ENCODE data around the gene SLC10A7. TPM values are rescaled to one million over a fixed set of nuclear protein-coding genes. Genes with fewer than 3 reads are reported as not detected.

SLC10A7 gene
- total RNA-seq, 1 experiment from 2014 or later = 3.9 TPM

DNA sequence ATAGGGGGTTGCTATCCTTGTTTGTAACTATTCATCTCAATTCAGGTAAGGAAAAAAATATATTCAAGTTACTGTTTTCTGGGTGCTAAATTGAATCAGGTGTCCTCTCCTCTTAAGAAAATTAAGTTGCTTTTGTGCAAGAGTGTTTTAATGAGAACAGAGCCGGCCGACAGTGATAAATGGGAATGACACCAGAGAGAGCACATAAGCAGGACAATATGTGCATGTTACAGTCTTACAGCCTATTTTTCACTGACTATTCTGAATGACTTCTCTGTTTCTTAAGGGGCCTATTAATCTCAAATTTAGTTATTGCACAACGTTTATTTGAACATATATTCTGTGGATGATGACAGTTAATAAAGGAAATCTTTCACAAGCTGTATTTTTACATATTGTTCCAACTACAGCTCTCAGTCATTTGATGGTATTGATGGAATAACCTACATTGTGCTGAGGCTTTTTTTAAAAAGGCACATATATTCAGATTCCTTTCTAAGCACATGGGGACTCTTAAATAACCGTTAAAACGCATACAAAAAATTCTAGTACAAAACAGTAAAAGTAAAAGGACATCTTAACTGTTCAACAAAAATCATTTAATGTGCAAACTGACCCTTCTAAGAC lies 68.4 kb downstream of the SLC10A7 start:
- no peak overlapping the region for H3K18ac ChIP-seq (ENCODE audit: insufficient read length, low read depth, low read length)
- H4K5ac ChIP-seq (ENCODE audit: insufficient read length, low read depth, low read length) = no peak overlapping the region
- 0 out of 2 replicates have a peak, but pooled peaks cover 2% of the 10 kb centered on the region for H3K4me1 ChIP-seq (ENCODE audit: insufficient read depth, low read length)
- no peaks in the 10 kb centered on the region for H3K79me1 ChIP-seq (ENCODE audit: insufficient read depth, low read depth, low read length, poor library complexity, severe bottlenecking)
- H3K23ac ChIP-seq (ENCODE audit: insufficient read length, low read depth, low read length) = no peak overlapping the region
- H2AFZ ChIP-seq (ENCODE audit: low read length) = no peak overlapping the region
- no peak overlapping the region for H2BK20ac ChIP-seq (ENCODE audit: low read depth, low read length, poor library complexity, severe bottlenecking)
- Mint-ChIP-seq H3K9me3 (no peaks in the 10 kb centered on the region), H3K36me3 (ENCODE audit: insufficient read depth in 1 of 3, low read depth in 3 of 3) (no peaks in the 10 kb centered on the region; a peak in 1 of 7 replicates), H3K4me1 (0 out of 4 replicates have a peak, but pooled peaks cover 0 to under 1% of the 10 kb centered on the region in 2 experiments), H3K4me3 (no peak overlapping the region), H3K27me3 (ENCODE audit: low read depth) (no peaks in the 10 kb centered on the region), H3K27ac (no peak overlapping the region)
- H3K9me3 ChIP-seq (ENCODE audit: control insufficient read depth, low read depth, low read length) = no peaks in the 10 kb centered on the region
- H2BK120ac ChIP-seq (ENCODE audit: low read depth, low read length, poor library complexity, severe bottlenecking) = no peak overlapping the region
- no CpG with 5 or more reads among the region's 5 CpGs for WGBS (ENCODE audit: extremely low coverage, insufficient read length, low lambda C conversion rate)
- H2AK5ac ChIP-seq (ENCODE audit: insufficient read length, low read length) = no peak overlapping the region
- H4K20me1 ChIP-seq (ENCODE audit: control insufficient read depth, insufficient read depth, insufficient read length) = no peaks in the 10 kb centered on the region
- no peak overlapping the region for H3K9ac ChIP-seq (ENCODE audit: extremely low read depth, insufficient read length, low read length)
- TF ChIP-seq, protein P1, sequence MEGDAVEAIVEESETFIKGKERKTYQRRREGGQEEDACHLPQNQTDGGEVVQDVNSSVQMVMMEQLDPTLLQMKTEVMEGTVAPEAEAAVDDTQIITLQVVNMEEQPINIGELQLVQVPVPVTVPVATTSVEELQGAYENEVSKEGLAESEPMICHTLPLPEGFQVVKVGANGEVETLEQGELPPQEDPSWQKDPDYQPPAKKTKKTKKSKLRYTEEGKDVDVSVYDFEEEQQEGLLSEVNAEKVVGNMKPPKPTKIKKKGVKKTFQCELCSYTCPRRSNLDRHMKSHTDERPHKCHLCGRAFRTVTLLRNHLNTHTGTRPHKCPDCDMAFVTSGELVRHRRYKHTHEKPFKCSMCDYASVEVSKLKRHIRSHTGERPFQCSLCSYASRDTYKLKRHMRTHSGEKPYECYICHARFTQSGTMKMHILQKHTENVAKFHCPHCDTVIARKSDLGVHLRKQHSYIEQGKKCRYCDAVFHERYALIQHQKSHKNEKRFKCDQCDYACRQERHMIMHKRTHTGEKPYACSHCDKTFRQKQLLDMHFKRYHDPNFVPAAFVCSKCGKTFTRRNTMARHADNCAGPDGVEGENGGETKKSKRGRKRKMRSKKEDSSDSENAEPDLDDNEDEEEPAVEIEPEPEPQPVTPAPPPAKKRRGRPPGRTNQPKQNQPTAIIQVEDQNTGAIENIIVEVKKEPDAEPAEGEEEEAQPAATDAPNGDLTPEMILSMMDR (conservative IDR thresholded peaks at IDR 0.05) = no peak
- no peak overlapping the region for H4K8ac ChIP-seq (replicated peaks; ENCODE audit: insufficient read length, low read depth, low read length)
- H3K23me2 ChIP-seq (ENCODE audit: insufficient read length, low read depth, low read length, poor library complexity, severe bottlenecking) = no peaks in the 10 kb centered on the region
- no peak overlapping the region for H3K4me2 ChIP-seq (ENCODE audit: insufficient read depth, insufficient read length, low read length)
- no peaks in the 10 kb centered on the region for H3K27me3 ChIP-seq (ENCODE audit: insufficient read depth, low read length)
- no peak overlapping the region for H3T11ph ChIP-seq (ENCODE audit: low read length)
- no peak overlapping the region for H3K27ac ChIP-seq (ENCODE audit: insufficient read length, low read depth, low read length)
- no peak for DNase-seq
- H2BK5ac ChIP-seq (ENCODE audit: insufficient read length, low read length) = no peak overlapping the region
- H2BK15ac ChIP-seq (ENCODE audit: low read depth, low read length) = no peak overlapping the region
- no peak overlapping the region for H2BK12ac ChIP-seq (ENCODE audit: insufficient read length, low read depth, low read length)
- no peak overlapping the region for H4K91ac ChIP-seq (ENCODE audit: insufficient read length, low read depth, low read length)
- no peaks in the 10 kb centered on the region for H3K79me2 ChIP-seq (ENCODE audit: insufficient read depth, low read length)
- no peak overlapping the region for H3K56ac ChIP-seq (ENCODE audit: insufficient read length, low read depth, low read length)
- H3K14ac ChIP-seq (ENCODE audit: insufficient read depth, low read length) = no peak overlapping the region
- no peak overlapping the region for H3K4ac ChIP-seq (ENCODE audit: low read depth, low read length)
